SU-DHL-6 (cell line): ENCODE data around the gene KLHL2.
A peak's percentile ranks its signal among the peaks of the same experiment; 100 is the strongest.

Source experiments
- H2AFZ ChIP-seq: fragments of 200-600 bp; sonication (generic); 2 replicates; pipeline ENCODE4 v1.6.1; 2014; ENCODE audit warnings: low read depth, mild to moderate bottlenecking, moderate library complexity, mixed read lengths, antibody characterized with exemption, low read length; ENCODE audit not compliant: severe bottlenecking
- H3F3A ChIP-seq: fragments of 200-600 bp; shearing (Covaris generic); 2 replicates; pipeline ENCODE4 v1.6.0; 2016; ENCODE audit warnings: antibody characterized with exemption, mild to moderate bottlenecking; ENCODE audit not compliant: insufficient read depth
- H3K27ac ChIP-seq: fragments of 200-600 bp; sonication (generic); 2 replicates; pipeline ENCODE4 v1.5.1; 2016; ENCODE audit warnings: low read depth, mild to moderate bottlenecking, low read length, moderate library complexity, mixed read lengths
- H3K27me3 ChIP-seq: fragments of 200-600 bp; sonication (generic), shearing (Covaris generic); 2 replicates; pipeline ENCODE4 v1.6.0; 2014; ENCODE audit warnings: mild to moderate bottlenecking, low read length
- H3K36me3 ChIP-seq: fragments of 200-600 bp; sonication (generic); 2 replicates; pipeline ENCODE4 v1.6.1; 2014; ENCODE audit warnings: mild to moderate bottlenecking, low read length, mixed read lengths
- H3K4me2 ChIP-seq: fragments of 300-600, 200-600 bp; shearing (Covaris generic), sonication (generic); 2 replicates; pipeline ENCODE4 v1.6.0; 2014; ENCODE audit warnings: low read length, low read depth, mild to moderate bottlenecking; ENCODE audit not compliant: poor library complexity, severe bottlenecking
- H3K4me3 ChIP-seq: fragments of 200-600 bp; sonication (generic); 2 replicates; pipeline ENCODE4 v1.5.1; 2014; ENCODE audit warnings: antibody characterized with exemption, low read length, mild to moderate bottlenecking, mixed read lengths; ENCODE audit not compliant: insufficient read depth, poor library complexity, severe bottlenecking
- H3K79me2 ChIP-seq: fragments of 200-600 bp; sonication (generic); 2 replicates; pipeline ENCODE4 v1.6.1; 2014; ENCODE audit warnings: mild to moderate bottlenecking, low read length, moderate library complexity; ENCODE audit not compliant: insufficient read depth
- H3K9ac ChIP-seq: fragments of 200-600 bp; sonication (generic); 2 replicates; pipeline ENCODE4 v1.7.0; 2014; ENCODE audit warnings: mild to moderate bottlenecking, low read length
- H3K9me2 ChIP-seq: fragments of 200-600 bp; sonication (generic); replicated peaks from 2 replicates; pipeline ENCODE4 v1.6.1; 2014; ENCODE audit warnings: low read length; ENCODE audit not compliant: insufficient read depth
- H3K9me3 ChIP-seq: fragments of 200-600 bp; sonication (generic); 2 replicates; pipeline ENCODE4 v1.6.1; 2014; ENCODE audit warnings: low read length, mixed read lengths; ENCODE audit not compliant: insufficient read depth
- H4K20me1 ChIP-seq: fragments of 200-600 bp; sonication (generic); 2 replicates; pipeline ENCODE4 v1.6.1; 2014; ENCODE audit warnings: low read depth, mild to moderate bottlenecking, antibody characterized with exemption, low read length, moderate library complexity, mixed read lengths
- EZH2phosphoT487 ChIP-seq: fragments of 200-600 bp; sonication (generic), shearing (Covaris generic); conservative IDR thresholded peaks from 2 replicates; pipeline ENCODE4 v1.6.1; 2018; ENCODE audit warnings: mild to moderate bottlenecking, antibody characterized with exemption, low read length, moderate library complexity, mixed read lengths
- TF ChIP-seq, protein P1 (sequence below): fragments of 200-600 bp; sonication (generic); IDR thresholded peaks from one replicate; pipeline ENCODE4 v1.5.1; 2017; ENCODE audit warnings: antibody characterized with exemption, mild to moderate bottlenecking, low read length, moderate library complexity; ENCODE audit not compliant: insufficient read depth, poor library complexity, severe bottlenecking

KLHL2 gene

DNA sequence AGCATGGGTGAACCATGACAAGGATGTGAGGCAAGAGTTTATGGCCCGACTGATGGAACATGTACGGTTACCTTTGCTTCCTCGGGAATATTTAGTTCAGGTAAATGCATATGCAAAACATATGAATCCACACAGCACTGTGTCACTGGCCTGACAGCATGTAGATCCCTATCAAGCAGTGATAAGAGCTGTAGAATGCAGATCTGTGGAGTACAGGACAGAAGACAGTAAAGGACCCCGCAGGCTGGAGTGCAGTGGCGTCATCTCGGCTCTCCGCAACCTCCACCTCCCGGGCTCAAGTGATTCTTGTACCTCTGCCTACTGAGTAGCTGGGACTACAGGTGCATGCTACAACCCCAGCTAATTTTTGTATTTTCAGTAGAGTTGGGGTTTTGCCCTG is 90.3 kb downstream of the KLHL2 start:
- no peak overlapping the region for H3K9ac ChIP-seq
- no peak overlapping the region for H3K4me2 ChIP-seq
- no peaks in the 10 kb centered on the region for H3K36me3 ChIP-seq
- H3K79me2 ChIP-seq: no peaks in the 10 kb centered on the region
- H3K27me3 ChIP-seq: no peaks in the 10 kb centered on the region
- H3F3A ChIP-seq: peaks cover 8% of the 10 kb centered on the region; the same call in 1 of the 2 replicates
- no peak for TF ChIP-seq EZH2phosphoT487
- no peak overlapping the region for H2AFZ ChIP-seq
- no peak overlapping the region for H3K27ac ChIP-seq
- H3K4me3 ChIP-seq: no peak overlapping the region
- no peaks in the 10 kb centered on the region for H4K20me1 ChIP-seq
- no peaks in the 10 kb centered on the region for H3K9me3 ChIP-seq
- no peaks in the 10 kb centered on the region for H3K9me2 ChIP-seq

DNA sequence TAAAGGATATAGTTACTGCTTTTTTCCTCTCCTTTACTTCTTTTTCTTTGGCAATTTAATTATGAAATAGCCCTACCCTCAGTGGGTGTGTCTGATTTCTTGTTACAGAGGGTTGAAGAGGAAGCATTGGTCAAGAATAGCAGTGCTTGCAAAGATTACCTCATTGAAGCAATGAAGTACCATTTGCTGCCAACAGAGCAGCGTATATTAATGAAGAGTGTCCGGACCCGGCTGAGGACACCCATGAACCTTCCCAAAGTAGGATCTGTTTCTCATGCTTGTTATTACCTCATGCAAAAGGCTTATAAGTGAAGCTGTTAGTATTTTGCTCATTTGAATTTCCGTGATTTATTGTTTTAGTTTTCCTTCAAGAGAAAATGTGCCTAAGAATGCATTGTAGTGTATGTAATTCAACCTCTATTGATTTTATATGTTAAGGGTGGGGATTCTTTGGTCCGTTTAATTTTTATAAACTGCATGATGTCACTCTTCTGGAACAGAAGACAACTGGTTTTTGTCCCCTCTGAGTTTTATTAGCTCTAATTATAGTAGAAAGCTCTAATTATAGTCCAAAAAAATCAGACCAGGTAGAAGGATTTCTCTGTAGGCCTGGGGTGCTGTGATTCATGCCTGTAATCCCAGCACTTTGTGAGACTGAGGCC is 92.2 kb downstream of the KLHL2 start:
- Histone ChIP-seq H2AFZ (no peak overlapping the region), H3K4me3 (no peak overlapping the region), H3K9ac (no peak overlapping the region), H3K9me2 (no peaks in the 10 kb centered on the region), H3K27me3 (no peaks in the 10 kb centered on the region), H3K9me3 (no peaks in the 10 kb centered on the region), H3K27ac (no peak overlapping the region), H3K4me2 (no peak overlapping the region), H3F3A (peaks cover 6% of the 10 kb centered on the region; the same call in 1 of the 2 replicates), H3K36me3 (no peaks in the 10 kb centered on the region; the same call in 1 of the 2 replicates), H4K20me1 (no peaks in the 10 kb centered on the region), H3K79me2 (no peaks in the 10 kb centered on the region)
- TF ChIP-seq EZH2phosphoT487: no peak
- TF ChIP-seq, protein P1, sequence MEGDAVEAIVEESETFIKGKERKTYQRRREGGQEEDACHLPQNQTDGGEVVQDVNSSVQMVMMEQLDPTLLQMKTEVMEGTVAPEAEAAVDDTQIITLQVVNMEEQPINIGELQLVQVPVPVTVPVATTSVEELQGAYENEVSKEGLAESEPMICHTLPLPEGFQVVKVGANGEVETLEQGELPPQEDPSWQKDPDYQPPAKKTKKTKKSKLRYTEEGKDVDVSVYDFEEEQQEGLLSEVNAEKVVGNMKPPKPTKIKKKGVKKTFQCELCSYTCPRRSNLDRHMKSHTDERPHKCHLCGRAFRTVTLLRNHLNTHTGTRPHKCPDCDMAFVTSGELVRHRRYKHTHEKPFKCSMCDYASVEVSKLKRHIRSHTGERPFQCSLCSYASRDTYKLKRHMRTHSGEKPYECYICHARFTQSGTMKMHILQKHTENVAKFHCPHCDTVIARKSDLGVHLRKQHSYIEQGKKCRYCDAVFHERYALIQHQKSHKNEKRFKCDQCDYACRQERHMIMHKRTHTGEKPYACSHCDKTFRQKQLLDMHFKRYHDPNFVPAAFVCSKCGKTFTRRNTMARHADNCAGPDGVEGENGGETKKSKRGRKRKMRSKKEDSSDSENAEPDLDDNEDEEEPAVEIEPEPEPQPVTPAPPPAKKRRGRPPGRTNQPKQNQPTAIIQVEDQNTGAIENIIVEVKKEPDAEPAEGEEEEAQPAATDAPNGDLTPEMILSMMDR: no peak

DNA sequence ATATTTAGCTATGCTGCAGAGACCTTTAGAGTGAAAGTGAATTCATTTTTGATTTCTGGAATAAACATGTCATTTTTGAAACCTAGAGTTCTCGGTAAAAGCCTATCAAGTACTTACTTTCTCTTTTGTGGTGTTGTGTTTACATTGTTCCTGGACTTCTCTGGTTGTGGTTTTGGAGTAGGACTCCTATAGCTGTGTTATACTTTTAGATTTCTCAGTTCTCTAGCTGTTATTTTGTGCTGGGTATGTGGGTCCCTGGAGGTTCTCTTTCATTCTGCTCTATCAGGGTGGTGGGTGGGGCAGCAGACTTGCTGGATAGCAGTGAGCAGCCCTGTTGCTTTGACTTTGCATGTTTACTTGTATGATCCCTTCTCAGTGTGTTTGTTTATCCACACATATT is 94.5 kb downstream of the KLHL2 start:
- H3K9me2 ChIP-seq: no peaks in the 10 kb centered on the region
- H3K4me3 ChIP-seq: no peak overlapping the region
- H3K9ac ChIP-seq: peak overlapping the region; percentile 14; the same call in 1 of the 2 replicates
- no peak overlapping the region for H2AFZ ChIP-seq
- H3K79me2 ChIP-seq: no peaks in the 10 kb centered on the region
- H3K27me3 ChIP-seq: no peaks in the 10 kb centered on the region
- no peak for TF ChIP-seq EZH2phosphoT487
- TF ChIP-seq, protein P1: no peak
- no peaks in the 10 kb centered on the region for H4K20me1 ChIP-seq
- peak overlapping the region; percentile 38 for H3K4me2 ChIP-seq
- no peak overlapping the region for H3K27ac ChIP-seq
- no peaks in the 10 kb centered on the region for H3K9me3 ChIP-seq
- no peaks in the 10 kb centered on the region; the same call in 1 of the 2 replicates for H3K36me3 ChIP-seq
- no peaks in the 10 kb centered on the region for H3F3A ChIP-seq

DNA sequence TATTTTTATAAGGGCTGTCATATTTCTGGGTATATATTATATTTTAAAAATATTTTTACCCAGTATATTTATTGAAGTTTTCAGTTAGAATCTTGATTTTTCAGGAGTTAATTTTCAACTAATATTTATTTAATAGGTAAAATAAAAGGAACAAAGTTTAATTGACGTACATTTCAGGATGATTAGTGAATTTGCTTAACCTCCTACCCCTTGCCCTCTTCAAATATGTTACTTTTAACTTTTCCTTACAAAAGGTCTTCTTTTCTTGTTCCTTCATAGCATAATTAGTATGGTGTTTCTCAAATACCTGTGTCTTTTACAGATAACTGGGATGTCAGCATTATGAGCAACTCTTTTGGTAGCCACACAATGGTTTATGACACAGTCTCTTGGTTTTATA is 95.3 kb downstream of the KLHL2 start:
- Histone ChIP-seq H3K9ac (no peak overlapping the region), H3K36me3 (no peaks in the 10 kb centered on the region; the same call in 1 of the 2 replicates), H2AFZ (no peak overlapping the region), H3F3A (no peaks in the 10 kb centered on the region), H3K79me2 (no peaks in the 10 kb centered on the region), H3K9me2 (no peaks in the 10 kb centered on the region), H3K4me3 (no peak overlapping the region), H3K27ac (no peak overlapping the region), H4K20me1 (no peaks in the 10 kb centered on the region), H3K27me3 (no peaks in the 10 kb centered on the region), H3K9me3 (no peaks in the 10 kb centered on the region), H3K4me2 (no peak overlapping the region)
- TF ChIP-seq, protein P1: no peak
- TF ChIP-seq EZH2phosphoT487: no peak
